NCI-H82 treated with DMSO at 0.1 percent for 48 hours (cell line): ENCODE measurements around the gene ZNF438.
"Not testable (repeated sequence)": the region's sequence is repeated elsewhere in the genome, so short reads cannot be mapped to it uniquely, and the experiment has no call there.

ENCODE experiments used
- DNase-seq: peaks from one replicate; lab custom pipeline; 2025; ENCODE audit not compliant: unreplicated experiment; lab: John Stamatoyannopoulos, UW

Gene ZNF438

GRCh38 chr10:31031558-31032257, at the start of gene ZNF438:
TSS of gene ZNF438 (minus strand) at chr10:31031865. CDS start at chr10:30877034, 154,831 bp downstream.
- DNase-seq: peak; percentile 77

- DNase-seq: no peak
Observed at GRCh38 chr10:31076610-31076988, 44.9 kb upstream of the ZNF438 start.

GRCh38 chr10:31075881-31076609, 44.4 kb upstream of the ZNF438 start:
- DNase-seq: no peak

- no peak for DNase-seq
Observed at GRCh38 chr10:31075434-31075833, 43.8 kb upstream of the ZNF438 start.

- DNase-seq: no peak
Observed at GRCh38 chr10:31074722-31075086, 43.0 kb upstream of the ZNF438 start.

GRCh38 chr10:31073996-31074721, 42.5 kb upstream of the ZNF438 start:
- no peak for DNase-seq

- DNase-seq: no peak
Observed at GRCh38 chr10:31073211-31073610, 41.5 kb upstream of the ZNF438 start.

- DNase-seq: no peak
Observed at GRCh38 chr10:31072451-31072850, 40.8 kb upstream of the ZNF438 start.

GRCh38 chr10:31071232-31072005, 39.8 kb upstream of the ZNF438 start:
- DNase-seq: no peak

GRCh38 chr10:31070691-31071090, 39.0 kb upstream of the ZNF438 start:
- no peak for DNase-seq

- no peak for DNase-seq
Observed at GRCh38 chr10:31070025-31070424, 38.4 kb upstream of the ZNF438 start.

- peak; percentile 86 for DNase-seq
Observed at GRCh38 chr10:31069411-31069810, 37.7 kb upstream of the ZNF438 start.

GRCh38 chr10:31064348-31064747, 32.7 kb upstream of the ZNF438 start:
- DNase-seq: no peak

GRCh38 chr10:31063841-31064240, 32.2 kb upstream of the ZNF438 start:
- no peak for DNase-seq

GRCh38 chr10:31062856-31063255, 31.2 kb upstream of the ZNF438 start:
- DNase-seq: no peak

- DNase-seq: no peak
Observed at GRCh38 chr10:31061941-31062340, 30.3 kb upstream of the ZNF438 start.

- DNase-seq: no peak
Observed at GRCh38 chr10:31058795-31059703, 27.4 kb upstream of the ZNF438 start.

GRCh38 chr10:31056678-31057077, 25.0 kb upstream of the ZNF438 start:
- not testable (repeated sequence) for DNase-seq

- DNase-seq: no peak
Observed at GRCh38 chr10:31055573-31056251, 24.0 kb upstream of the ZNF438 start.

GRCh38 chr10:31051703-31052102, 20.0 kb upstream of the ZNF438 start:
- DNase-seq: no peak
